ENCODE results near the gene NPW.

The NPW gene

DNA sequence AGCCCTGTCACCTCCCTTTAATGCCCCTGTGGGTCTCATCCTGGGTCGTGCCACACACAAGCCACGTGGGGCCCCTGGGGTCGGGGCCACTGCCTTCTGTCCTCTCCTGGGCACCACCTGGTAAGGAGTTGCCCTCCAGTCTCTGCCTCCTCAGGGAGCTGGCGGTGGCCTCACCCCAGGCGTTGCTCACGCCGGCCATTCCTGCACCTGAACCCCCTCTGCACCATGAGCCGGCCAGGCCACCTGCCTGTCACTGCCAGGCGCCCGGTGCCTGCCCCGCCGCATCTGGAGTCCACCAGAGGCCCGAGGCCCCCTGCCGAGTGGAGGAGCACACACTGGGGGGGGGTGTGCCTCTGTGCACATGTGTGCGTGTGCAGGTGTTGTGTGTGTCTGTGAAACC, 17.5 kb downstream of the NPW start:
- no peak for DNase-seq

DNA sequence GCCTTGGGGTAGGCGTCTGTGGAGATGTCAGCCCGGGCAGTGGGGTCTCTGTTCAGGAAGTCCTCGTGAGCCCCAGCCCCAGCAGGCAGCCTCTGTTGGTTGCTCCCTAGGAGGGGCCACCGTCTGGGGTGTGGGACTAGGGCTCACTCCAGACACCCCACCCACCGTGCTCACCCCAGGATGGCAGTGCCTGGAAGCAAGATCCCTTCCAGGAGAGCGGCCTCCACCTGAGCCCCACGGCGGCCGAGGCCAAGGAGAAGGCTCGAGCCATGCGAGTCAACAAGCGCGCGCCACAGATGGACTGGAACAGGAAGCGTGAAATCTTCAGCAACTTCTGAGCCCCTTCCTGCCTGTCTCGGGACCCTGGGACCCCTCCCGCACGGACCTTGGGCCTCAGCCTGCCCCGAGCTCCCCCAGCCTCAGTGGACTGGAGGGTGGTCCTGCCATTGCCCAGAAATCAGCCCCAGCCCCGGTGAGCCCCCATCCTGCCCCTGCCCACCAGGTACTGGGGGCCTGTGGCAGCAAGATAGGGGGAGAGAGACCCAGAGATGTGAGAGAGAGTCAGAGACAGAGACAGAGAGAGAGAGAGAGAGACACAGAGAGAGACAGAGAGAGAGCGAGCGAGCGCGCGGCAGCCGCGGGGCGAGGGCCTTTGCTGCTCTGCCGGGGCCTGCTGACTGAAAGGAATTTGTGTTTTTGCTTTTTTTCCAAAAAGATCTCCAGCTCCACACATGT, 18.2 kb downstream of the NPW start:
- no peak for DNase-seq

DNA sequence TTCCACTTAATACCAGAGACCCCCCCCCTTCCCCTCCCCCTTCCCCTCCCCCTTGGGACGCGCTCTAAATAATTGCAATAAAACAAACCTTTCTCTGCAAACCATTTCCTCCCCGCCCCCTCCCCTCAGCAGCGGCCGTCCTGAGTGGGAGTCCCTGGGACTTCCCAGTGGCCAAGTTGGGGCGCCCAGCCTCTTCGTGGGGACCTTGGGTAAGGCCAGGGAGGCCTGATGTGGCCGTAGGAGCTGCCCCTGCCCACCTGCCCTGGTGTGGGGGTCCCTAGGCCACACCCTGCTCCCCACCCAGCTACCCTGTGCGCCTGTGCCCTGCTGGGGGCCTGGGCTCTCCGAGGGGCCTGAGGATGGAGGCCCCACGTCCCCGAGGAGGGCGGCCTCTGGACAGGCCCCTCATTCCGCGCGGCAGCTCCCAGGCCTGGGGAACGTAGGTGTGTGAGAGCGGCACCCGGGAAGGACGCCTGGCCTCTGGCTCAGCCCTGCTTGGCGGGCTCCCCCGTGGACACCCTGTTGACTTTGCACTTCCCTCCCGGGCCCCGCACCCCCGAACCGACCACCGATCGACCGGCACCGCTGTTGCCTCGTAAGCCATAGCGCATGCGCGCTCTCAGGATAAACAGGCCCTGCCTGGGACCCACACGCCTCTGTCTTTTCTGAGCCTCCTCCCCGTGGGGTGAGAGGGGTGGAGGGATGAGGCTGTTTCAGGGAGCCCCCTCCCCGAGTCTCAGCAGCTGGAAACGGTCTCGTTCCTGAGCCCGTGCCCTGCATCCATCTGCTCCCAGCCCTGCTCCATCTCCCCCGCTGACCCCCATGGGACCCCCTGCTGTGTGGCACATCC, 19.0 kb downstream of the NPW start:
- DNase-seq: no peak

DNA sequence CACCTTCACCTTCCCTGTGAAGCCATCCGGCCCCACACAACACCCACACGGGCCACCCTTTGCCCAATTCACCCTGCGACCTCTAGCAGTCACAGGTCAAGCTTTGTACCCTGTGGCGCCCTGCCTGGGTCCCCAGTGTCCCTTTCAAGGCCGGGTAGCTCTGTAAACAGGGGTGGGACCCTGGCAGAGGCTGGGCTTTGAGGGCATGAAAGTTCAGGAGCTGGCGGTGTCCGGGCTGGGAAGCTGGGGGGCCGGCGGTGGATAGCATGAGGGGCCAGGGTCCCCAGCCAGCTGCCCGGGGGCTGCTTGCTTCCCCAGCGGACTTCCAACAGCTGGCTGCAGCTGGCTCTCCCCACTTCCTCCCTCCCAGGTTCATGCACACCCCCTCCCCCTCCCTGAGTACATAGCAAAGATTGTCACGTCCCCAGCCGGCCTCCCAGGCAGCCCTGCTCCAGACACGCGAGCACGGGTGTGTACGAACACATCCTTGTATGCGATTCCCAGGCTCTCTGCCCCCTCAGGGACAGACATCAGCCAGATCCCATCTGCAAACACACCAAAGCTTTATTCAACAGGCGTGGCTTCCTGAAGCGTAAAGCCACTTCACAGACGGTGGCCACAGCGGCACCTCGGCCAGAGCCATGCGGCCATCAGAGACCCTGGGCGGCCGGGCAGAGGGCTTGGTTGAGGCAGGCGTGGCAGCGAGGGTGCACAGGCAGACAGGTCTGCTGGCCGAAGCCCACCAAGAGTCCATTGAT, 19.9 kb downstream of the NPW start:
- no peak for DNase-seq

DNA sequence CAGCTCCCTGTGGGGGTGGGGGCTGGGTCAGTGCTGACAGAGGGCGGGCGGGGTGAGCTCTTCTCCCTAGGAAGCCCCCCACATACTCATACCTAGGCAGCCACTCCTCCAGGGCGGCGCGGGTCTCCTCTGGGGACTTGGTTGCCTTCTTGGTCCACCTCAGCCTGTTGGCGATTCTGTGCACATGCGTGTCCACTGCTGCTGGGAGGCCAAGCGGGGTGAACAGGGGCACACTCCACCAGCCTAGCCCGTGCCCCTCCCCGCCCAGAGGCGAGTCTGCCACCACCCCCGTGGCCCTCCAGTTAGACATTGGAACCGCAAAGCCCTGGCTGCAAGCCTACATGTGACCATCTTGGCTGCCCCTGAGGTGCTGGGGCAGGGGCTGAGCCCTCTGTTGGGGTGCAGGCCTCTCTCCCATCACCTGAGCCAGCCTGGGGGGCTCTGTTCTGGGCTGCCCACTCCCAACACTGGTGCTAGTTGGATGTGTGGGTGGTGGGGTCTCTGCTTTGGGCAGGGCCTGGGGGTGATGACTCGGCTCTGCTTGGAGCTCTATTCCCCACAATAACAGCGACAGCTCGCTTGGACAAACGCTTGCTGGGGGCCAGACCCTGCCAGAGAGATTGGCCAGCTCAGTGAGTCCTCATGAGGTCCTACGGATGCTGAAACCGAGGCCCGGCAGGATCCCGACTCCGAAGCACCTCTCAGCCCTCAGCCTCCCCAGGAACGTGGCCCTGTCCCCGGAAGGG, 20.6 kb downstream of the NPW start:
- no peak for DNase-seq

DNA sequence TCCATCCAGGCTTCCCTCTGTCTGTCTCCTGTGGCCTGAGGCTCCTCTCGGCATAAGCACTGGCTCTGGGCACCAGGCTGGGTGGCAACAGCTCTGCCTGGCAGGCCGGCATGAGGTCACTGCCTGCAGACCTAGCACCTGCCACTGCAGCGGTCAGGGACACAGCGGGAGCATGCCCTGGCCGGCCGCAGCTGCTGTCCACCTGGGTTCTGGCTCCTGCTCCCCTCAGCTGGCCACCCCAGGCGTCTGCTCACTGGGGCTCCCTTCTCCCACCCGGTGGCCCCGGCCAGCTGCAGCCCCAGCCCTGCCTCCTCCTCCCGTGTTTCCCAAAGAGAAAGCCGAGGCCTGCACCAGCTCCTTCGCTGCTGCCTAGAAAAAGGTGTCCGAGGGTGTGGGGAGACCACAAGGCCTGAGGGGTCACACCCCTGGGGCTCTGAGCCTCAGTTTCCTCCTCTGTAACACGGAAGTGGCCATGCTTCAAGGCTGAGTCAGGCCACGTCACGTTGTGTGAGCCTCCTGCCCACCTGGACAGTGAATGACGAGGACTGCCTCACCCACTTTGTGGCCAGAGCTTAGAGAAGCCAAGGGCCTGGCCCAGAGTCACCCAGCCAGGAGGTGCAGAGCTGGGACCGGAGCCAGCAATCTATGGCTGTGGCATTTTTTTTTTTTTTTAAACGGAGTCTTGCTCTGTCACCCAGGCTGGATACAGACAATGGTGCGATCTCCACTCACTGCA, 21.4 kb downstream of the NPW start:
- no peak for DNase-seq

DNA sequence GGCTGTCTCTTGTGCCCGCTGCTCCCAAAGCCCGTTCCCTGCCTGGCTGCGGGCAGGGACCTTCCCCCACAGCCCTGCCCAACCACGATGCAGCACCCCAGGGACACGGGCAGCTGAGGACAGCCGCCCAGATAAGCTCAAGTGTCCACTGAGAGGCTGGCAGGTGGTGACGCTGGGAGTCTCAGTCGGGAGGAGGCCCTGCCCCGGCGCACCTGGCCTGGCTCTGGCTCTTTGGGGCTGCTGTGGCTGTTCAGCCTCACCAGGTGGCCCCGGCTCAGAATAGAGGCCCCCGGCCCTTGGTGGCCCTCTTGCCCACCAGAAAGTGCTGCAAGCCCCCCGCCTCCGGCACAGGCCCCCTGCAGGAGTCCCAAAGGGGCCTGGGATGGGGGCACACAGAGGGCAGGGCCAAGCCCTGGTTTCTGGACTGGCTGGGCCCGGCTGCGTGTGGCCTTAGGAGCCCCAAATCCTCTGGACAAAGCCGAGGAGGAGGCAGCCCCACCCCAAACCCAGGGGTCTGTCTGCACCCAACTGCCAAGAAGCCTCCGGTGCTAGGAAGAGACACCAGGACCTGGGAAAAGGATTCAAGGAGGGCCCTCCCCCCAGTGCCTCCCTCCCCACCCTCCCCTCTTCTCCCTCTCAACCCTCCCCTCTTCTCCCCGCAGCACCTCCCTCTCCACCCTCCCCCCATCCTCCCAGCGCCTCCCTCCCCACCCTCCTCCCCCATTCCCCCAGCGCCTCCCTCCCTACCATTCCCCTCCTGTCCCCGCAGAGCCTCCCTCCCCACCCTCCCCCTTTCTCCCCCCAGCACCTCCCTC, 22.8 kb downstream of the NPW start:
- DNase-seq: peak; percentile 21

DNA sequence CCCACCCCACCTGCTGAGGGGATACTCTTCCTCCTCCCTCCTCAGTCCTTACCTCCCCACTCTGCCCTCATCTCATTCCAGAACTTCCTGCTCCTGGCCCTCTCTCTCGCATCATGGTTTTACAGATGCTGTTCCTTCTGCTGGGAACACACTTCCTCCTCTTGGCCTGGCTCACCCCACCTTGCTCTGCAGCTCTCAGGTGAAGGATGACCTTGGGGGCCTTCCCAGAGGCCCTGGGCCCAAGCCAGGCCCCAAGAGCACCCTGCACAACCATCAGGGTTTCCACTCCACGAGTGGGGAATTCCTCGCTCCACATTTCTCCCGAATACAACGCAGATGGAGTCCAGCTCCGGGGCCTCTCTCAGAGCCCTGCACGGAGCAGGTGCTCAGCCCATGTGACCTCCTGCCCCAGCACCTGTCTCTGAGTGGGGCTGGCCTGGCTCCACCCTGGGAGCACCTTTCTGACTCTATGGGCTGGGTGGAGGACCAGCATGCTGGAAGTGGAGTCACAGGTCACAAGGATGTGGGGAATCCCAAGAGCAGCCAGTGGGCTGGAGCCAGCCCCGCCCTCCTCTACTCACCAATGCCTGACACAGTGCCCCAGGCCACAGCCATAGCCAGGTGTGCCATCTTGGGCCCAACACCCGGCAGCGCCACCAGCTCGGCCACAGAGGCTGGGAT, 23.5 kb downstream of the NPW start:
- no peak for DNase-seq

DNA sequence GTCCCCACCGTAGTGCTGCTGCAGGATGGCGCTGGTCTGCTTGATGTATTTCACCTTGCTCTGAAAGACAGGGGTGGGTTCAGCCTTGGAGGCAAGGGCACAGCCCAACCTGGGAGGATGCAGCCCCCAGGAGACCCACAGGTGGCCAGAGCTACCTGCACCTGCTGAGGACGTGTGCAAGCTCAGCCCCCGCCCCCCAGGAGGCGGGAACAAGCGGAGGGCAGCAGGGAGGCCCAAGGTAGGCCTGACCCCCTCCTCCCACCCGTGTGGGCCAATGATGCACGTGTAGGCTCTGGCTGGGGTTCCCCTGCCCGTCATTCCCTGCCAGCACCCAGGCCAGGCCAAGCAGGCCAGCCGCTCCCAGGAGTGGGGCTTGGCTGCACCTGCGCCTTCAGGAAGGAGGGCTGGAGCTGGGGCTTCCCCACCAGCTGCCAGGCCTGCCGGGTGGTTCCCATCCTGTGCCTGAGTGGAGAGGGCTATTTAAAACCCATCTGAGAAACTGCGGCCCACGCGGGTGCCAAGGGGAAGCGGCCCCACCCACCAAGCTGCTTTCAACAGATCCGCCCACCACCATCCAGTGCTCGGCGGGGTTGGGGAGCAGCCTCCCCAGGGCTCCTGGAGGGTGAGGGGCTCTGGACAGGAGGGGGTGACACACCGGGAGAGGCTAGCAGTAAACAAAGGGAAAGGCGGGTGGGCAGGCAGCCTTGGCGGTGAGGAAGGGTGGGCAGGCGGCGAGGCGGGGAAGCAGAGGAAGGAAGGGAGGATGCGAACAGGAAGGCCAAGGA, 24.3 kb downstream of the NPW start:
- no peak for DNase-seq

DNA sequence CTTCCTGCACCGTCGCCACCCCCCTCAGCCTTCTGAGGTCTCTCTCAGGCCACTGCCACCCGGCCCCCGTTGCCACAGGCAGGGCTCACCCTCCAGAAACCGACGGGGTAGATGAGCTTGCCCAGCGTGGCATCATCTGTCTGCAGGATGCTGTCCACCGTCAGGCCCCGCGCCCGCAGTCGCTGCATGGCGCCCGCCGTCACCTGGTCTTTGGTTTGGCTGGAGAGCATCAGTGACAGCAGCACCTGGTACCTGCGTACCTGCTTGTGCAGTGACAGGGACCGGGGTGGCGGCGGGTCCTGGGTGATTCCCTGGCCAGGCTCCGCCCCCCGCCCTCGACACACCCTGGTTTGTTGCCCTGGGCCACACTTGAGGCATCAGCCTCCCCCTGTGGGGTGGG, 25.0 kb downstream of the NPW start:
- no peak for DNase-seq

DNA sequence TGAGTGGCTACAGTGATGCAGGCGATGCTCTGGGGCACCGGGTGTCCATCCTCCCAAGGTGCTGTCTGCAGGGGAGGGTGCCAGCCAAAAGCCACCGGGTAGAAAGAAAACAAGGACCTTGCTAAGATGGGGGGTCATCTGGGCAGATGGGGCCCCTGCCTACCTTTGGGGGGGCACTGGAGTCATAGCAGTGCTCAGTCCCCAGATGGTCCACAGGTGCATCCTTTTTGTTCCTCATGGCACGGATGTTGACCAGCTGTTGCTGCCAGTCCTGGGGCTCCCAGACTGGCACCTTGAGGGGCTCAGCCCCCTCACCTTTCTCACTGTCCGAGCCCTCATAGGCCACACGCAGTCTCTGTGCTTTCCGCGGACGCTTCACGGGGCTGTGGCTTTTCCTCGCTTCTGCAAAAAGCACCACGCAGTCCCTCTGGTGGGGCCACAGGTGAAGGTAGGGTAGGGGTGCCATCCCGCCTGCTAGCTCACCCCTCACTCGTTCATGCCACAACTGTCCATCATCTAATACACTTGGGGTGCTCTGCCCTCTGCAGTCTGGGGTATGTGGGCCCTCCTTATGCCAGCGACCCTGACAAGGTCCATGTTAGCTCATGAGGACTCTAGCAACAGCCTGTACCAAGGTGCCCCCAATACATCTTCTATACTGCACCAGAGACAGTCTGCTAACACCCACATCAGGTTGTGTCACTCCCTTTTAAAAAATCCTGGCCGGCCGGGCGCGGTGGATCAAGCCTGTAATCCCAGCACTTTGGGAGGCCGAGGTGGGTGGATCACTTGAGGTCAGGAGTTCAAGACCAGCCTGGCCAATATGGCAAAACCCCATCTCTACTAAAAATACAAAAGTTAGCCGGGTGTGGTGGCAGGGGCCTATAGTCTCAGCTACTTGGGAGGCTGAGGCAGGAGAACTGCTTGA, 26.6 kb downstream of the NPW start:
- no peak for DNase-seq

DNA sequence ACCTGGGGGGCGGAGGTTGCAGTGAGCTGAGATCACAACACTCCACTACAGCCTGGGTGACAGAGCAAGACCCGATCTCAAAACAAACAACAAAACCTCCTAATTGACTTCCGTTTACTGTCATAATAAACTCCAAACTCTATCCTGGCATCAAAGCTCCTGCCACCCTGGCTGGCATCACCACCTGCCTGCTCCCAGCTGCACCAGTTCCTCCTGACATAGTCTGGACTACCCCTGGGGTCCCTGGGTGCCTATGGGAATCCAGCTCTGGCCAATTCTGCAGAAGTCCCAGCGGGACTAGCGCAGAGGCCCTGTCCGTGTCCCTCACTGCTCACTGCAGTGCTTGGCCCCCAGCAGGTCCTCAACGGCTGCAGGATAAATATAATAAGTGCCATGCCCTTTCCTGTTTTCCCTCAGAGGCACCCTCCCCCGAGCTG, 27.3 kb downstream of the NPW start:
- peak; percentile 19 for DNase-seq

DNA sequence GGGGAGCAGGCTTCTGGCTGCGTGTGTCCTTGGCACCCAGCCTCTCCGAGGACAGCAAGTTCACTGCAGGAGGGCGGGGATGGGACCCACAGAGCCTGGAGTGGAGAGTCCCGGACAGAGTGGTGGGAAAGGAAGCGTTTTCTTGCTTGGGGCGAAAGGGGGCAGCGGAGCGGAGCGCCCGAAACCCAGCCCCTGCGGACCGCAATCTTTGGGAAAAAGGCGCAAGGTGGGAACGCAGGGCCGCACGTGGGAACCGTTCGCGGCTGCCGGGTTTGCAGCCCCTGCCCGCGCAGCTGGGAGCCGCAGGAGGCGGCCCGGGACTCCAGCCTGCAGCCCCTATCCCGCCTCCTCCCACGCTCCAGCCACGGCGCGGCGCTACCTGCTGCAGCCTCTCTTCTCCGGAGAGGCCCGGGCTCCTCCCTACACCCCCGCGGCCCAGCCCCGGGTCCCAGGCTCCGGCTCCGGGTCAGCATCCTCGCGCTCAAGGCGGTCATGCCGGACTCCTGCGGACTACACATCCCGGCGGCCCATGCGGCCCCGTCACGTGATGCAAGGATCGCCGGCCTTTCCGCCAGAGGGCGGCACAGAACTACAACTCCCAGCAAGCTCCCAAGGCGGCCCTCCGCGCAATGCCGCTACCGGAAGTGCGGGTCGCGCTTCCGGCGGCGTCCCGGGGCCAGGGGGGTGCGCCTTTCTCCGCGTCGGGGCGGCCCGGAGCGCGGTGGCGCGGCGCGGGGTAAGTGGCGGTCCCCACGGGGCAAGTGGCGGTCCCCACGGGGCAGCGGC, 27.9 kb downstream of the NPW start, which contains the start of the genes NTHL1 and TSC2:
Gene NTHL1 (minus strand): TSS at position 505 of the 786 bp plus-strand sequence. CDS start 11 bp downstream, at position 494.
Gene TSC2 (plus strand): TSS at position 656 of the 786 bp plus-strand sequence. CDS start 631 bp downstream, outside the sequence.
- peak; percentile 79 for DNase-seq

DNA sequence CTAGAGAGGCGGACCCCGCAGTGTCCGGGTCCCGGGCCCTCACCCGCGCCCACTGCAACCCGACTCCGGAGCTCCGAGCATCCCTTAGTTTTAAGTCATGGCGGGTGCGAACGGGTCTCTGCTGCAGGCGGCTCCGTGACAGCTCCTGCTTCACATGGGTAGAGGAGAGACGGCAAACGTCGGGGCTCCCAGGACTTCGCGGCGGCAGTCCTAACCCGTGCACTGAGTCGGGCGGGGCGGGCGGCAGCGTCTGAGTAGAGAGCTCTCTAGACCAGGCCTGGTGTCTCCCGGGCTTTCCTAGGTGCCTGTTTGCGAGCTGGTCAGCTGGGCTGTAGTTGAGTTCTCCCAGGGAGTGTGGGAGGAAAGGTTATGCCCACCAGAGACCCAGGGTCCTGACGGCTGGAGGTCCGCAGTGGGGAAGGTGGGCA, 28.5 kb downstream of the NPW start:
- no peak for DNase-seq

DNA sequence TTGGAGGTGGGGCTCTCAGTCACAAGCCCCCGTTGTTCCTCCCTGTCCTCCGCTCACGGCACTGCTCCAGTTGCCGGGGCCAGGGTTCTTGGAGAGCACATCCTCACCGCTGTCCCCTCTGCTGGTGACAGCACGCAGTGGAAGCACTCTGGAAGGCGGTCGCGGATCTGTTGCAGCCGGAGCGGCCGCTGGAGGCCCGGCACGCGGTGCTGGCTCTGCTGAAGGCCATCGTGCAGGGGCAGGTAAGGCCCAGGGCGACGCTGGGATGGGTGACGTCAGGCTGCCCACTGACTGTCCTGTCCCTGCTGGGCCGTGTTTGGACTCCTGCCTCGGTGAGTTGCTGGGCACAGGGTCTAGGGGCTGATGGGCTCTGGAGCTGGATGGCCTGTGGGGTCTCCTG, 33.6 kb downstream of the NPW start:
- no peak for DNase-seq

DNA sequence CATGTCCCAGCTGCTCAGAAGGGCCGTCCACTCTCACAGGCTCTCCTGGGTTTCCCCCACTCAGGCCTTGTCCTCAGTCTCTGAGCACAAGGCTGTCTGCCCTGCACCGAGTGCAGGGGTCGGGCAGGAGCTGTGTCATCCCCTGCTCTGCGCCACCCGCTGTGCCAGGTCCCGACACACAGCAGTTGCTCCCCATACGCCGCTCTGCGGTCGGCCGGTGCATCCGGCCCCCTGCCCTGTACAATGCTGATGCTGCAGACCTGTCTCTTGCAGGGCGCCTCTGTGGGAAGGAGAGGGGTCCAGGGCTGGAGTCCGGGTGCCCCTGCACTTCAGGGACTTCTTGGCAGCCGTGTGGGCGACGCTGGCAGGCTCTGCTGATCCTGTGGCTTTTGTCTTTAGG, 34.3 kb downstream of the NPW start:
- DNase-seq: no peak

DNA sequence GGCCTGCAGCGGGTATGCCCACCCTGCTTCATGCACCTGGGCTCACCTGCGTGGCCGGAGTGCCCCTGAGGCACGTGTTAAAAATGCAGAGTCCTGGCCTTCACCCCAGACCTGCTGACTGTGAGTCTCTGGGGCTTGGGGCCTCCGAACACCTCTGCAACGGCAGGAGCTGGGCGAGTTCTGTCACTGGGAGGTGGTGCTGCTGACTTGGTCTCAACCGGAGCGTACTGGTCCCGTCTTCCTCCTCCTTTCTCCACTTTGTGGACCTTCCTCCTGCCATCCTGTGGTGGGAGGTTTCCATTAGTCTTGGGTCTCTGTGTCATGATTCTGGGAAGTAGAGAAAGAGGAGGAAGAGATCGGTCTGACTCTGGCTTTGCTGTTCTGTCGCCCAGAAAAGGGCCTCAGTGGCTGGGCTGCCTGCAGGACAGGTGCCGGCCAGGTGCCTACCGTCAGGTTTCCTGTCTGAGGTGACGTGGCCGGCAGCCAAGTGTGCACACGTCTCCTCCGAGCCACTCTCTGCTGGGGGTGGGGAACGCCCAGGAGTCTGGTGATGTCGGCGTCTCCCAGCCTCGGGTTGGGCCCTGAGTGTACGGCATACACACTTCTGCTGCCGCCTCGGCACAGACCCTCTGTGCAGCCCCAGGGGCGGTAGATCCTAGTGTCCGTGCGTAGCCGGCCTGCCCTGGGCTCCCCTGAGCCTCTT, 35.1 kb downstream of the NPW start:
- DNase-seq: peak; percentile 79

Data from NCI-H1105 treated with DMSO at 0.1 percent for 48 hours (cell line).